Mucosa of descending colon (tissue), 3 donors: ENCODE results near the gene TRIM27. TPM values are rescaled to one million over a fixed set of nuclear protein-coding genes. Genes with fewer than 3 reads are reported as not detected.

Source experiments
- ATAC-seq: fragments of 200-7000 bp; cut with Tn5 transposase; one replicate; pipeline ENCODE4 v1.9.1; 2020; ENCODE audit warnings: mild to moderate bottlenecking, moderate library complexity
- DNase-seq, 3 donors: peaks; one replicate each; pipeline ENCODE4 v3.0.0-alpha.2; 2020
- H3K36me3 ChIP-seq: fragments of 200-600 bp; one replicate; pipeline ENCODE4 v1.8.0; 2021; ENCODE audit warnings: low read depth, mild to moderate bottlenecking
- H3K4me1 ChIP-seq: fragments of 200-600 bp; one replicate; pipeline ENCODE4 v1.8.0; 2021; ENCODE audit warnings: low read depth, mild to moderate bottlenecking
- H3K4me3 ChIP-seq: fragments of 200-600 bp; one replicate; pipeline ENCODE4 v1.8.0; 2021; ENCODE audit warnings: mild to moderate bottlenecking
- H3K9me3 ChIP-seq: fragments of 200-600 bp; one replicate; pipeline ENCODE4 v1.8.0; 2021; ENCODE audit warnings: mild to moderate bottlenecking
- intact Hi-C, 2 donors: fragments of 100-400 bp; cut with DNase I in 1 of 2; cut with micrococcal nuclease in 1 of 2; formaldehyde crosslinking; loops; one replicate each; pipeline versions ENCODE4 v1.11.0 to v1.11.1; 2022; cut with DNase I, micrococcal nuclease
- total RNA-seq, 3 donors: library from RNA; stranded (reverse); fragmentation: NEBNext Ultra II Directional in 2 of 3; extraction: Animal tissue kit (Norgen Biotek cat#: 25700) in 2 of 3; gene quantifications; one replicate each; pipeline versions ENCODE4 v1.2.1 to v1.2.4, GENCODE V29; 2021 to 2023
- TF ChIP-seq, protein P1 (sequence below): fragments of 200-600 bp; IDR thresholded peaks from one replicate; pipeline ENCODE4 v1.8.0; 2022; ENCODE audit warnings: antibody characterized with exemption, mild to moderate bottlenecking
- donor health status: DM: no; HTN: no; CAD: no; lungs with moderate emphysema.
- donor health status: DM: no; HTN: no; CAD: no.
- donor health status: DM: no; HTN: yes; CAD: no.

TRIM27 gene
- total RNA-seq, 3 donors from 2014 or later, result 33.1 to 37.2 (median 35.5) TPM

GRCh38 chr6:28922004-28922820 is 1.6 kb downstream of the TRIM27 start:
- intact Hi-C loops, result no loop called here
- no peaks in the 10 kb centered on the region for H3K9me3 ChIP-seq
- peaks cover 5% of the 10 kb centered on the region for H3K36me3 ChIP-seq
- peak; percentile 74 for ATAC-seq
- TF ChIP-seq, protein P1, sequence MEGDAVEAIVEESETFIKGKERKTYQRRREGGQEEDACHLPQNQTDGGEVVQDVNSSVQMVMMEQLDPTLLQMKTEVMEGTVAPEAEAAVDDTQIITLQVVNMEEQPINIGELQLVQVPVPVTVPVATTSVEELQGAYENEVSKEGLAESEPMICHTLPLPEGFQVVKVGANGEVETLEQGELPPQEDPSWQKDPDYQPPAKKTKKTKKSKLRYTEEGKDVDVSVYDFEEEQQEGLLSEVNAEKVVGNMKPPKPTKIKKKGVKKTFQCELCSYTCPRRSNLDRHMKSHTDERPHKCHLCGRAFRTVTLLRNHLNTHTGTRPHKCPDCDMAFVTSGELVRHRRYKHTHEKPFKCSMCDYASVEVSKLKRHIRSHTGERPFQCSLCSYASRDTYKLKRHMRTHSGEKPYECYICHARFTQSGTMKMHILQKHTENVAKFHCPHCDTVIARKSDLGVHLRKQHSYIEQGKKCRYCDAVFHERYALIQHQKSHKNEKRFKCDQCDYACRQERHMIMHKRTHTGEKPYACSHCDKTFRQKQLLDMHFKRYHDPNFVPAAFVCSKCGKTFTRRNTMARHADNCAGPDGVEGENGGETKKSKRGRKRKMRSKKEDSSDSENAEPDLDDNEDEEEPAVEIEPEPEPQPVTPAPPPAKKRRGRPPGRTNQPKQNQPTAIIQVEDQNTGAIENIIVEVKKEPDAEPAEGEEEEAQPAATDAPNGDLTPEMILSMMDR, result no peak
- H3K4me1 ChIP-seq, result peaks cover 13% of the 10 kb centered on the region
- DNase-seq, result peak in 1 of 3 donors; percentile 45
- H3K4me3 ChIP-seq, result no peak overlapping the region

DNA sequence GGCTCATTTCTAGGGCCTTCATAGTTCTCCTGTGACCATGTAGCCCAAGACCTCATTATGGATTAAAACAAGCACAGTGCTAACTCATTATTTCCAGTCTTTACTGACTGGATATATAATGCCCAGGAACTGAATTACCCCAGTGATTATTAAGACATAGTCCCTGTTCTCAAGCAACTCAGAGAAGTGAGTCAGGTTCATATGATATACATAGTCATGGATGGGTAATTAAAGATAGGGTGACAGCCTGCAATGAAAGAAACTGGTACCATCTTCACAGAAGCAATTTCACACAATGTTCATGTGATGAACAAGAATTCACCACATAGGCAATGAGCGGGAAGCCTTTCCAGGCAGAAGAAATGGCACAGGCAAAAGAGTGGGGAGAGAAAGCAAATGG is 3.5 kb downstream of the TRIM27 start:
- ATAC-seq (no peak), DNase-seq (no peak)
- Histone ChIP-seq H3K4me1 (peaks cover 13% of the 10 kb centered on the region), H3K4me3 (no peak overlapping the region), H3K9me3 (no peaks in the 10 kb centered on the region), H3K36me3 (peaks cover 5% of the 10 kb centered on the region)
- TF ChIP-seq, protein P1, result no peak
- intact Hi-C loops, result no loop called here

DNA sequence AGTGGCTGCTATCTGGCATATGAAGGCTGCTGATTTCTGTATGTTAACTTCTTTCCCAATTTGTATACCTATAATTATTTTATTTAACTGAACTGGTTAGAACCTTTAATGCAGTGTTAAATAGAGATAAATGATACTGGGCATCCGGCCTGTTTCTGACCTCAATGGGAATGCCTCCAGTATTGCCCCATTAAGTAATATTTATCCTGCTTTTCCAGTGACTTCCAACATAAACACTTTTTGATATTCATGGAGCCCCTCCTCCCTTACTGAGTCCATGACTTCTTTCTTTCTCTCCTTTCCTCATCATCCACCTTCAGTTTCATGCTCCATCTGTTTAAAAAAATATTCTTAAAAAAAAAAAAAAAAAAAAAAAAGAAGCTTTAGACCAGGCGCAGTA is 8.8 kb downstream of the TRIM27 start:
- ATAC-seq (no peak), DNase-seq (no peak)
- H3K4me1 ChIP-seq, result no peaks in the 10 kb centered on the region
- intact Hi-C loops, result no loop called here
- TF ChIP-seq, protein P1, result no peak
- no peak overlapping the region for H3K4me3 ChIP-seq
- H3K36me3 ChIP-seq, result peaks cover 5% of the 10 kb centered on the region
- H3K9me3 ChIP-seq, result no peaks in the 10 kb centered on the region

GRCh38 chr6:28910901-28911690 is 12.7 kb downstream of the TRIM27 start:
- Histone ChIP-seq H3K9me3 (no peaks in the 10 kb centered on the region), H3K4me1 (no peaks in the 10 kb centered on the region), H3K36me3 (no peaks in the 10 kb centered on the region), H3K4me3 (no peak overlapping the region)
- TF ChIP-seq, protein P1, result no peak
- DNase-seq, result no peak
- no peak for ATAC-seq
- intact Hi-C loops, result no loop called here

DNA sequence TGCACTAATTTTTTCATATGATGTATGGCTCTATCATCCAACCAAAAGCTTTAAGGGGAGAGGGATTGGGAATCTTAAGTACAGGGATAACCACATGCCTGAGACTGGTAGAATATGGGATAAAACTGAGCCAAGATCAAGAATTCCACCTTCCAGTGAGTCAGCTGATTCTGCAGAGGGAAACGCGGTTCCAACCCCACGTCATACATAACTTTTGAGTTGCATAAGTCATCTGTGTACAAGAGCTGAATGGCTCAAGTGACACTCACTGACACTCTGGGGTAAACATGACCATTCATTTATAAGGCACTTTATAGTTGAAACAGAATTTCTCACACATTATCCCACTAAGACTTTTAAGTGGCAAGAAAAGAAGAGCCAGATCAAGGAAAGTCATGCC is 16.4 kb downstream of the TRIM27 start:
- TF ChIP-seq, protein P1, result no peak
- ATAC-seq, result no peak

More for the DNA sequence above, 16.4 kb downstream of the TRIM27 start:
- peaks cover 5% of the 10 kb centered on the region for H3K36me3 ChIP-seq
- intact Hi-C loops, result no loop called here
- no peaks in the 10 kb centered on the region for H3K4me1 ChIP-seq
- no peak for DNase-seq
- no peaks in the 10 kb centered on the region for H3K9me3 ChIP-seq
- no peak overlapping the region for H3K4me3 ChIP-seq
